Measurements from ENCODE around the gene TMEM235. TPM values are rescaled to one million over a fixed set of nuclear protein-coding genes. Genes with fewer than 3 reads are reported as not detected.
A peak's percentile ranks its signal among the peaks of the same experiment; 100 is the strongest.

Gene TMEM235
- total RNA-seq, 1 donor = not detected

DNA sequence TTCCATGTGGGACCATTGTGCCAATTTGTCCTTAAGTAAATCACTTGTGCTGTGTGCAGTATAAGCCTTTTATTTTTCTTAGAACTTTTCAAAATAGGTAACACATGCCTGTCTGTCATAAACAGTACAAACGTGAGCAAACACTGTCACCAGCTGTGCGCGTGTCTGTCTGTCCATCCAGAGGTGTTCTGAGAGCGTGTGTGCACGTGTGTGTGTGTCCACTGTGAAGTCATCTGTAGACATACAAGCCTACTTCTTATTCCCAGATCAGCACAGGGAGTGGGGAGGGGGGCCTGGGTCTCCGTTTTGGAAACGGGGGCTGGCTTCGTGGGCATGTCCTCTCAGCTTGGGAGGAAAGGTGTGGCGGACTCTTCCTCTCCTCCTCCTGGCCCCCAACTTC is 9.4 kb downstream of the TMEM235 start:
- H3K9me3 ChIP-seq (ENCODE audit: low read depth, low read length) = no peaks in the 10 kb centered on the region
- no peaks in the 10 kb centered on the region for H3K4me1 ChIP-seq (ENCODE audit: insufficient read depth, low read length)
- no peak for DNase-seq (ENCODE audit: insufficient read length, low spot score, missing footprints)
- H3K36me3 ChIP-seq (ENCODE audit: insufficient read depth, low read length) = no peaks in the 10 kb centered on the region
- no peaks in the 10 kb centered on the region for H3K79me2 ChIP-seq (ENCODE audit: insufficient read depth, low read length)
- H4K20me1 ChIP-seq (ENCODE audit: insufficient read depth, low read length) = no peaks in the 10 kb centered on the region
- no peaks in the 10 kb centered on the region for H3K27me3 ChIP-seq (ENCODE audit: insufficient read depth, low read length)
- no peak overlapping the region for H3K4me2 ChIP-seq (ENCODE audit: insufficient read depth, low read length)
- H2AFZ ChIP-seq (ENCODE audit: low read length) = no peak overlapping the region
- no peak overlapping the region for H3K4me3 ChIP-seq (ENCODE audit: insufficient read depth, low read length)
- TF ChIP-seq CTCF (IDR thresholded peaks at IDR 0.05; ENCODE audit: extremely low read depth, low read depth, low read length) = no peak
- H3K27ac ChIP-seq (ENCODE audit: low read depth, low read length) = no peak overlapping the region

DNA sequence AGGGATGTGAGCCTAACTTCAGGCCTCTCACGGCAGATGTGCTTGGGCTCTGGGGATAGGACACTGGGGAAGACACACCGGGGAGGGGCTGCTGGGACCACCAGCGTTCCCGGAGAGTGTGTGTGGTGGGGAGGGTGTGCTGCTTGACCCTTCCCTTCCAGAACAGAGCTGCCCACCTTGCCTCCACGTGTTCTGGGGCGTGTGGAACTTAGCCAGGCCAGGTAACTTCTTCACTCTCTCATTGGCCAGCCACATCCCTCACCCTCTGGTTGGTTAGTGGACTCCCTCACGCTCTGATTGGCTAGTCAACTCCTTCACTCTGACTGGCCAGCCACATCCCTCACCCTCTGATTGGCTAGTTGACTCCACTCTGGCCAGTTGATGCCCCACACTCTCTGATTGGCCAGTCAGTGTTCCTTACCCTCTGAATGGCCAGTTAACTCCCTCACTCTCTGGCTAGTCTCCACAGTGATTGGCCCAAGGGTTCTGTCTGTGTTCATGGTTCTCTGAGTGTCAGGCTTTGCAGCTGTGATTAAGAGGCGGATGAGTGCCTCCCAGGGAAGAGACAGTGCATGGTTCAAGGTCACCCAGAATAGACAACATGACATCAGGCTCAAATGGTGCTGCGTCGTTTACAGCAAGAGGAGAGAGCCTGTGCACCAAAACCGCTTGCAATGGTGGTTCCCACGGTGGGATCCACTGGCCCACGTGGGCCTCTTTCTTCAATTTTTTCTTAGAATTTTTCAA is 10.0 kb downstream of the TMEM235 start:
- no peak overlapping the region for H3K4me3 ChIP-seq (ENCODE audit: insufficient read depth, low read length)
- H4K20me1 ChIP-seq (ENCODE audit: insufficient read depth, low read length) = no peaks in the 10 kb centered on the region
- no peaks in the 10 kb centered on the region for H3K36me3 ChIP-seq (ENCODE audit: insufficient read depth, low read length)
- no peak overlapping the region for H2AFZ ChIP-seq (ENCODE audit: low read length)
- peak; percentile 84 for DNase-seq (ENCODE audit: insufficient read length, low spot score, missing footprints)
- H3K9me3 ChIP-seq (ENCODE audit: low read depth, low read length) = no peaks in the 10 kb centered on the region
- no peaks in the 10 kb centered on the region for H3K27me3 ChIP-seq (ENCODE audit: insufficient read depth, low read length)
- no peak overlapping the region for H3K4me2 ChIP-seq (ENCODE audit: insufficient read depth, low read length)
- no peak overlapping the region for H3K27ac ChIP-seq (ENCODE audit: low read depth, low read length)
- no peaks in the 10 kb centered on the region for H3K4me1 ChIP-seq (ENCODE audit: insufficient read depth, low read length)
- TF ChIP-seq CTCF (IDR thresholded peaks at IDR 0.05; ENCODE audit: extremely low read depth, low read depth, low read length) = no peak
- H3K79me2 ChIP-seq (ENCODE audit: insufficient read depth, low read length) = no peaks in the 10 kb centered on the region

GRCh38 chr17:78242024-78242742 is 10.8 kb downstream of the TMEM235 start:
- Histone ChIP-seq H3K27me3 (ENCODE audit: insufficient read depth, low read length) (no peaks in the 10 kb centered on the region), H4K20me1 (ENCODE audit: insufficient read depth, low read length) (no peaks in the 10 kb centered on the region), H3K4me2 (ENCODE audit: insufficient read depth, low read length) (no peak overlapping the region), H3K4me3 (ENCODE audit: insufficient read depth, low read length) (no peak overlapping the region), H3K27ac (ENCODE audit: low read depth, low read length) (no peak overlapping the region), H3K36me3 (ENCODE audit: insufficient read depth, low read length) (no peaks in the 10 kb centered on the region), H3K79me2 (ENCODE audit: insufficient read depth, low read length) (no peaks in the 10 kb centered on the region), H3K4me1 (ENCODE audit: insufficient read depth, low read length) (no peaks in the 10 kb centered on the region), H2AFZ (ENCODE audit: low read length) (no peak overlapping the region), H3K9me3 (ENCODE audit: low read depth, low read length) (no peaks in the 10 kb centered on the region)
- TF ChIP-seq CTCF (IDR thresholded peaks at IDR 0.05; ENCODE audit: extremely low read depth, low read depth, low read length) = no peak
- peak; percentile 57 for DNase-seq (ENCODE audit: insufficient read length, low spot score, missing footprints)

- Histone ChIP-seq H3K27ac (ENCODE audit: low read depth, low read length) (no peak overlapping the region), H2AFZ (ENCODE audit: low read length) (no peak overlapping the region), H3K9me3 (ENCODE audit: low read depth, low read length) (no peaks in the 10 kb centered on the region), H4K20me1 (ENCODE audit: insufficient read depth, low read length) (no peaks in the 10 kb centered on the region), H3K4me2 (ENCODE audit: insufficient read depth, low read length) (no peak overlapping the region), H3K79me2 (ENCODE audit: insufficient read depth, low read length) (no peaks in the 10 kb centered on the region), H3K27me3 (ENCODE audit: insufficient read depth, low read length) (peaks cover 6% of the 10 kb centered on the region), H3K36me3 (ENCODE audit: insufficient read depth, low read length) (no peaks in the 10 kb centered on the region), H3K4me3 (ENCODE audit: insufficient read depth, low read length) (no peak overlapping the region), H3K4me1 (ENCODE audit: insufficient read depth, low read length) (peaks cover 5% of the 10 kb centered on the region)
- DNase-seq (ENCODE audit: insufficient read length, low spot score, missing footprints) = no peak
- TF ChIP-seq CTCF (IDR thresholded peaks at IDR 0.05; ENCODE audit: extremely low read depth, low read depth, low read length) = no peak
Observed at GRCh38 chr17:78247304-78247703, 15.9 kb downstream of the TMEM235 start.
